ENCODE measurements around the gene MYO6. TPM values are rescaled to one million over a fixed set of nuclear protein-coding genes. Genes with fewer than 3 reads are reported as not detected.
"Not testable (repeated sequence)": the region's sequence is repeated elsewhere in the genome, so short reads cannot be mapped to it uniquely, and the experiment has no call there.

The MYO6 gene
- total RNA-seq (100 to 1,000 TPM in 1 of 2 donors, 10 to 100 TPM in 1; 59.2 to 100 TPM), polyA plus RNA-seq (10 to 100 TPM; 15.6 to 44.3 TPM)
- long read RNA-seq, donor 1, partial matches to known transcripts: 10 of 10 reads
- long read RNA-seq, donor 1, other reads (novel, unspliced or antisense): 0 of 10 reads
- long read RNA-seq, donor 2: 0 reads
- long read RNA-seq, donor 3, partial matches to known transcripts: 7 of 7 reads
- long read RNA-seq, donor 3, other reads (novel, unspliced or antisense): 0 of 7 reads
- long read RNA-seq, donor 4: 0 reads
- long read RNA-seq, donor 5, partial matches to known transcripts: 10 of 10 reads
- long read RNA-seq, donor 5, other reads (novel, unspliced or antisense): 0 of 10 reads

- DNase-seq (peak; percentile 76 to 86 (median 78)), ATAC-seq (ENCODE audit: insufficient read depth, low FRiP score) (peak; percentile 80)
- H3K4me1 ChIP-seq (ENCODE audit: control insufficient read depth in 5 of 5, insufficient read depth in 5 of 5, low read length in 5 of 5): peaks cover 0 to 5% (median 0%) of the 10 kb centered on the region in 5 donors
- no peak for TF ChIP-seq CTCF (IDR thresholded peaks at IDR 0.05; ENCODE audit: control extremely low read depth, extremely low read depth)
- no peaks in the 10 kb centered on the region for H3K27me3 ChIP-seq (ENCODE audit: control insufficient read depth in 3 of 3, insufficient read depth in 3 of 3, low read length in 2 of 3)
- no peaks in the 10 kb centered on the region for H3K9me3 ChIP-seq (ENCODE audit: control insufficient read depth in 4 of 4, insufficient read depth in 3 of 4, low read length in 3 of 4)
- H3K36me3 ChIP-seq (ENCODE audit: control insufficient read depth in 4 of 4, insufficient read depth in 4 of 4, low read length in 4 of 4): no peaks in the 10 kb centered on the region
- 0 to 1% methylated on average over 63 to 97 of the region's 97 CpGs for WGBS, 2 donors
- H3K4me3 ChIP-seq: peak within 1 kb of the TSS; percentile 96
- peak within 1 kb of the TSS; percentile 86 to 99 for H3K27ac ChIP-seq (ENCODE audit: low read depth in 1 of 2, low read length in 1 of 2)
- H3K9ac ChIP-seq (ENCODE audit: insufficient read depth in 1 of 2, low read length in 2 of 2): peak within 1 kb of the TSS; percentile 85 to 92
Observed at GRCh38 chr6:75748743-75749538, at the start of gene MYO6. MYO6 (plus strand) TSS chr6:75749239; CDS start chr6:75817548, 68,309 bp downstream.

- not testable (repeated sequence) for H3K27ac ChIP-seq (ENCODE audit: low read depth in 1 of 2, low read length in 1 of 2); ATAC-seq (ENCODE audit: insufficient read depth, low FRiP score)
Observed at GRCh38 chr6:75708334-75708733, 40.7 kb upstream of the MYO6 start.

GRCh38 chr6:75711173-75711572, 37.9 kb upstream of the MYO6 start:
- DNase-seq (no peak), ATAC-seq (ENCODE audit: insufficient read depth, low FRiP score) (no peak)
- H3K9ac ChIP-seq (ENCODE audit: insufficient read depth in 1 of 2, low read length in 2 of 2): no peak overlapping the region
- H3K27me3 ChIP-seq (ENCODE audit: control insufficient read depth in 3 of 3, insufficient read depth in 3 of 3, low read length in 2 of 3): no peaks in the 10 kb centered on the region
- no peaks in the 10 kb centered on the region for H3K9me3 ChIP-seq (ENCODE audit: control insufficient read depth in 4 of 4, insufficient read depth in 3 of 4, low read length in 3 of 4)
- no peak for TF ChIP-seq CTCF (IDR thresholded peaks at IDR 0.05; ENCODE audit: control extremely low read depth, extremely low read depth)
- WGBS, 2 donors: 92 to 97% methylated on average over 2 of the region's 2 CpGs
- H3K36me3 ChIP-seq (ENCODE audit: control insufficient read depth in 4 of 4, insufficient read depth in 4 of 4, low read length in 4 of 4): peaks cover 10 to 41% (median 32%) of the 10 kb centered on the region in 4 donors
- no peaks in the 10 kb centered on the region for H3K4me1 ChIP-seq (ENCODE audit: control insufficient read depth in 5 of 5, insufficient read depth in 5 of 5, low read length in 5 of 5)
- H3K27ac ChIP-seq (ENCODE audit: low read depth in 1 of 2, low read length in 1 of 2): no peak overlapping the region
- H3K4me3 ChIP-seq: no peak overlapping the region

More at GRCh38 chr6:75708334-75708733, 40.7 kb upstream of the MYO6 start:
- DNase-seq; H3K4me1 ChIP-seq (ENCODE audit: control insufficient read depth in 5 of 5, insufficient read depth in 5 of 5, low read length in 5 of 5); H3K27me3 ChIP-seq (ENCODE audit: control insufficient read depth in 3 of 3, insufficient read depth in 3 of 3, low read length in 2 of 3); H3K9ac ChIP-seq (ENCODE audit: insufficient read depth in 1 of 2, low read length in 2 of 2); H3K9me3 ChIP-seq (ENCODE audit: control insufficient read depth in 4 of 4, insufficient read depth in 3 of 4, low read length in 3 of 4); H3K4me3 ChIP-seq: not testable (repeated sequence)
- H3K36me3 ChIP-seq (ENCODE audit: control insufficient read depth in 4 of 4, insufficient read depth in 4 of 4, low read length in 4 of 4): peaks cover 11 to 35% (median 22%) of the 10 kb centered on the region in 4 donors
- WGBS, 2 donors: 98 to 100% methylated on average over 4 of the region's 4 CpGs

- peak; percentile 67 for ATAC-seq (ENCODE audit: insufficient read depth, low FRiP score)
- no peak overlapping the region for H3K4me3 ChIP-seq
Observed at GRCh38 chr6:75719133-75719532, 29.9 kb upstream of the MYO6 start.

More at GRCh38 chr6:75719133-75719532, 29.9 kb upstream of the MYO6 start:
- peak in 2 of 3 donors; percentile 36 to 69 for DNase-seq
- 72 to 87% methylated on average over 3 of the region's 3 CpGs for WGBS, 2 donors
- Histone ChIP-seq H3K4me1 (ENCODE audit: control insufficient read depth in 5 of 5, insufficient read depth in 5 of 5, low read length in 5 of 5) (no peaks in the 10 kb centered on the region), H3K36me3 (ENCODE audit: control insufficient read depth in 4 of 4, insufficient read depth in 4 of 4, low read length in 4 of 4) (peaks cover 2 to 14% (median 10%) of the 10 kb centered on the region in 4 donors), H3K9ac (ENCODE audit: insufficient read depth in 1 of 2, low read length in 2 of 2) (no peak overlapping the region), H3K9me3 (ENCODE audit: control insufficient read depth in 4 of 4, insufficient read depth in 3 of 4, low read length in 3 of 4) (no peaks in the 10 kb centered on the region), H3K27me3 (ENCODE audit: control insufficient read depth in 3 of 3, insufficient read depth in 3 of 3, low read length in 2 of 3) (no peaks in the 10 kb centered on the region), H3K27ac (ENCODE audit: low read depth in 1 of 2, low read length in 1 of 2) (no peak overlapping the region)
- TF ChIP-seq CTCF (IDR thresholded peaks at IDR 0.05; ENCODE audit: control extremely low read depth, extremely low read depth): no peak
